ENCODE results near the gene NR0B2. TPM values are rescaled to one million over a fixed set of nuclear protein-coding genes. Genes with fewer than 3 reads are reported as not detected.

The NR0B2 gene
- not detected in 2 replicates for total RNA-seq

GRCh38 chr1:26913754-26914619 is at the start of gene NR0B2:
Gene NR0B2, minus strand, starts transcription at chr1:26913975. Its CDS starts 35 bp downstream, at chr1:26913940.

GRCh38 chr1:26959722-26960624 is 46.2 kb upstream of the NR0B2 start, which contains the start of gene KDF1:
Gene KDF1, minus strand, starts transcription at chr1:26960468. Its CDS starts 8,088 bp downstream, at chr1:26952380.

GRCh38 chr1:26921540-26922430 is 8.0 kb upstream of the NR0B2 start, which contains the start of gene NUDC:
Gene NUDC, plus strand, starts transcription at chr1:26921743. Its CDS starts 106 bp downstream, at chr1:26921849.

GRCh38 chr1:26900001-26900814 is 13.6 kb downstream of the NR0B2 start, which contains the start of gene GPATCH3:
Gene GPATCH3, minus strand, starts transcription at chr1:26900467. Its CDS starts 25 bp downstream, at chr1:26900442.

GRCh38 chr1:26889551-26890466 is 24.0 kb downstream of the NR0B2 start, which contains the start of gene GPN2:
Gene GPN2, minus strand, starts transcription at chr1:26890283. Its CDS starts 187 bp downstream, at chr1:26890096.

GRCh38 chr1:26862781-26863684 is 50.7 kb downstream of the NR0B2 start, which contains the start of gene SFN:
Gene SFN, plus strand, starts transcription at chr1:26863149. Its CDS starts 64 bp downstream, at chr1:26863213.

Other genes with a start within 250 kb of the NR0B2 start
- gene ARID1A, start 218.0 kb downstream of the NR0B2 start, total RNA-seq: 17.4 and 33.6 TPM in 2 replicates
- 16.9 and 26.0 TPM in 2 replicates for gene PIGV, start 126.0 kb downstream of the NR0B2 start, total RNA-seq
- gene ZDHHC18, start 87.3 kb downstream of the NR0B2 start, total RNA-seq: 5.1 and 11.2 TPM in 2 replicates
- 0.17 and 1.6 TPM in 2 replicates for gene SFN, start 50.8 kb downstream of the NR0B2 start, total RNA-seq
- gene GPN2, start 23.7 kb downstream of the NR0B2 start, total RNA-seq: 11.3 and 14.2 TPM in 2 replicates
- gene GPATCH3, start 13.5 kb downstream of the NR0B2 start, total RNA-seq: 7.4 and 10.6 TPM in 2 replicates
- 23.0 and 28.8 TPM in 2 replicates for gene NUDC, start 7.8 kb upstream of the NR0B2 start, total RNA-seq
- not detected in 2 replicates for gene KDF1, start 46.5 kb upstream of the NR0B2 start, total RNA-seq
- 33.5 and 59.7 TPM in 2 replicates for gene TRNP1, start 79.7 kb upstream of the NR0B2 start, total RNA-seq
- gene TENT5B, start 98.9 kb upstream of the NR0B2 start, total RNA-seq: 1.7 and 2.8 TPM in 2 replicates
- 11.9 and 12.2 TPM in 2 replicates for gene SLC9A1, start 241.2 kb upstream of the NR0B2 start, total RNA-seq

Data from smooth muscle cell of trachea (primary cell).